Body of pancreas (tissue), 4 donors: ENCODE results near the gene HLA-DQA1.

Source experiments
- POLR2A ChIP-seq, 3 donors: fragments of 450-650 bp; IDR thresholded peaks; one replicate each; pipeline ENCODE4 v1.6.1; 2016; ENCODE audit warnings: antibody characterized with exemption in 3 of 3, mild to moderate bottlenecking in 2 of 3
- TF ChIP-seq, protein P1 (sequence below), 7 experiments: fragments of 450-650 bp in 4 of 7; fragments of 200-600 bp in 3 of 7; sonication (generic) in 3 of 7; IDR thresholded peaks; one replicate each; pipeline ENCODE4 v1.5.1; 2016 to 2019; ENCODE audit warnings: antibody characterized with exemption in 7 of 7

DNA sequence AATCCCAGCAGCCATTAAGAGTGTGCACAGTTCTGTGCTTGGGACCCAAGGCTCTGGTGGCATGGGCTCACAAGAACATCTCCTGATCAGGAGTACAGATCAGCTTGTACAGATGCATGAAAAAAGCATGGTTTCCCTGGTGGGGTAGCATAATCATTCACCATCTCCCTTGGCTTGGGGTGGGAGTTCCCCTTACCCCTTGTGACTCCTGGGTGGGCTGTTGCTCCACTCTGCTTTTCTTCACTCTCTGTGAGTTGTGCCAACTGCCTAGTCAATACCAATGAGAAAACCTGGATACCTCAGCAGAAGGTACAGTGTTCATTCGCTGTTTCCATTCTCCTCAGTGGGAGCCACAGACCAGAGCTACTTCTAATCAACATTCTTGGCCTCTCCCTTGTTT, 42.8 kb downstream of the HLA-DQA1 start:
- TF ChIP-seq, protein P1, sequence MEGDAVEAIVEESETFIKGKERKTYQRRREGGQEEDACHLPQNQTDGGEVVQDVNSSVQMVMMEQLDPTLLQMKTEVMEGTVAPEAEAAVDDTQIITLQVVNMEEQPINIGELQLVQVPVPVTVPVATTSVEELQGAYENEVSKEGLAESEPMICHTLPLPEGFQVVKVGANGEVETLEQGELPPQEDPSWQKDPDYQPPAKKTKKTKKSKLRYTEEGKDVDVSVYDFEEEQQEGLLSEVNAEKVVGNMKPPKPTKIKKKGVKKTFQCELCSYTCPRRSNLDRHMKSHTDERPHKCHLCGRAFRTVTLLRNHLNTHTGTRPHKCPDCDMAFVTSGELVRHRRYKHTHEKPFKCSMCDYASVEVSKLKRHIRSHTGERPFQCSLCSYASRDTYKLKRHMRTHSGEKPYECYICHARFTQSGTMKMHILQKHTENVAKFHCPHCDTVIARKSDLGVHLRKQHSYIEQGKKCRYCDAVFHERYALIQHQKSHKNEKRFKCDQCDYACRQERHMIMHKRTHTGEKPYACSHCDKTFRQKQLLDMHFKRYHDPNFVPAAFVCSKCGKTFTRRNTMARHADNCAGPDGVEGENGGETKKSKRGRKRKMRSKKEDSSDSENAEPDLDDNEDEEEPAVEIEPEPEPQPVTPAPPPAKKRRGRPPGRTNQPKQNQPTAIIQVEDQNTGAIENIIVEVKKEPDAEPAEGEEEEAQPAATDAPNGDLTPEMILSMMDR (IDR thresholded peaks at IDR 0.05) = no peak
- no peak for TF ChIP-seq POLR2A (IDR thresholded peaks at IDR 0.05)
